Measurements from ENCODE around the gene DVL2.

DVL2 gene

GRCh38 chr17:7218166-7218565, 16.2 kb downstream of the DVL2 start:
- DNase-seq: no peak

- DNase-seq: peak; percentile 17 to 58
Observed at GRCh38 chr17:7217113-7217987, 17.0 kb downstream of the DVL2 start.

GRCh38 chr17:7216242-7217112, 17.8 kb downstream of the DVL2 start:
- DNase-seq: no peak

- peak in 1 of 2 donors; percentile 31 for DNase-seq
Observed at GRCh38 chr17:7215652-7216180, 18.6 kb downstream of the DVL2 start.

DNA sequence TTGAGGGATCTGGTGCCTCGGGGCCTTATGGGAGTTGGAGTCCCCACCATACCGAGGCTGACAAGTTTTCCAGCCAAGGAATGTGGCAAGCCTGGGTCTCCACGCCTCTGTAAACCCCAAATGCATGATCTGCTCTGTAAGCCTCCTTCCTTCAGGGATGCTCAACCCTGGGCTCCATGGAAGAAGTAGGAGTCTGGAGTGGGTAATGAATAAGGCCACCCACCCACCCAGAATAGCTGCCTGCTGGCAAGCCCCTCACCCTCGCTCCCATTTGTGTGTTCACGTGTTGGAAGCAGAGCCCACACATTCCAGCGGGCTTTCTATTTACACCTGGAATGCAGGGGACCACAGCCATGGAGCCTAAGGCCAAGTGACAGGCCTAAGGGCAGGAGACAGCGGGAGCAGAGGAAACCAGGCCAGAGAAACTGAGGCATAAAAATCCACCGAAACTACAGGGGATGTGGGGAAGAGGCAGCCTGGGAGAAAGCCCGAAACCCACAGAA, 19.1 kb downstream of the DVL2 start:
- DNase-seq: no peak

GRCh38 chr17:7214300-7215135, 19.8 kb downstream of the DVL2 start:
- DNase-seq: peak; percentile 82 to 89

DNA sequence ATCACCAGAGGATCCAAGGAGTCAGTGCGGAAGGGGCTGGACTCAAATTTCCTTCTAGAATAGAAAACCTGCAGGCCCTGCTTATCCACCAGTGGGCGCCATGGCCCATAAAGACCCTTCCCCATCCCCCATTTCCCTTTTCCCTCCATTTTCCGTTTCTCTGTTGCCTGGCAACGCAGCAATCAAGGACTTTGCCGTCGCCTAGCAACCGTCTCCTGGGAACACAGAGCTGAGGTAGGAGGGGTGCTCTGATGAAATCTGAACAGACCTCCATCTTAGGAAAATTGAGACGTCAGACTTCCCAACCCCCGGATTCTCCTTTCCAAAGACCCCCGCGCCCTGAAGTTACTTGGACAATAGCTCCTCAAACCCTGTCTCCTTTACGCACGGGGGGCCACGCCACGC, 20.4 kb downstream of the DVL2 start:
- DNase-seq: peak in 1 of 2 donors; percentile 20

DNA sequence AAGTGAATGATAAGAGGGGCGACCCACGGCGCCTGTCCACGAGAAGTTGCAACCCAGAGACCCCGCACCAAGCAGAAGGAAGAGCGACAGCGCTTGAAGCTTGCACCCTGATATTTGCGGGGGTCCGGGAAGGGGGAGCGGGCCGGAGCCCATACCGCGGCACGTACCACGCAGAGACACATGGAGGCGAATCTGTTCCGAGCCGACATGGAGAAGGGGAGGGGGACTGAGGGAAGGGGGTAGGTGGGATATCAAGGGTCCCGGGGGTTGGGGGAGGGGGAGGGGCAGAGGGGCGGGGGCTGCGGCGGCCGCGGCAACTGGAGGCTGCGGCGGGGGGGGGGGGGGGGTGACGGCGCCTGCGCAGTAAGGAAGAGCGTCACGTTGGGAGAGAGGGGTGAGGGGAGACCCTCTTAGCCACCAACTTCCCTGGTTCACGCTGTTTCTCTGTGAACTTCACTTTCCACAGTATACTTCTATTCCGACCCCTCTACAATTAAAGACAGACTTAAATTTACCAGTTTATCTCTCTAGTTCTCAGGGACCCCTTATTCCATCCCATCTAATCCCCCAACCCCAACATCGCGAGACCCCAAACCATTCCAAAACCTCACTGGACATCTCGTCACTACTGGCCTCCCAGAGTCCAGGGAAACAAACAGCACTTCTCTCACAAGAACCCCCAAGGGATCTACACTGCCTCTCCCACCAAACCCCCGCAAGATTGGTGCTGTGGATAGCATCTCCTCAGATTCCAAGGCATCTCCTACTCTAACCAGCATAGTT, 22.6 kb downstream of the DVL2 start:
- no peak for DNase-seq

- DNase-seq: no peak
Observed at GRCh38 chr17:7208754-7209460, 25.4 kb downstream of the DVL2 start.

DNA sequence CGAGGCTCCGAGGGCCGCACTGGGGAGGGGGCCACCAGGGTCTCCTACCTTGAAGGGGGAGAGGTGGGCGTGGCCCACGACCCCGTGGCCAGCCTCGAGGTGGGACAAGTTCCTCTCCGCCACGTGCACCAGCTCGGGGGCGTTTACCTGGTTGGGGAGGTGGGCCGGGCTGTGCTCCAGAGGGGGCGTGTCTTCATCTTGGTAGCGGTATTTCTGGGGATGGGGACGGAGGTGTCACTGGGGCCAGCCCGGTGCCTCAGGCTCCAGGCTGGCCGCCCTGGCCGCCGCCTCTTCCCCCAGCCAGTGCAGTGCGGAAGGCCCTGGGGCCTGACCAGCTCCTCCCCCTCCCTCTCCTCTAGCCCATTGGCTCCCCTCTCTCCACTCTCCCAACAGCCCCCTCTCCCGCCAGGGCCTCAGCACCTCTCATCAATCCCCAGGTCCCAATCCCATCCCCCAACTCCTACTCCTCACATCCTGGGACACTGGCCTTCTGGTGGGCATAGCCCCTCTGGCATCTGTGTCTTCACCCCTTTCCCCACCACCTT, 26.2 kb downstream of the DVL2 start:
- no peak for DNase-seq

- no peak for DNase-seq
Observed at GRCh38 chr17:7207120-7208001, 27.0 kb downstream of the DVL2 start.

GRCh38 chr17:7205561-7205960, 28.8 kb downstream of the DVL2 start:
- DNase-seq: no peak

DNA sequence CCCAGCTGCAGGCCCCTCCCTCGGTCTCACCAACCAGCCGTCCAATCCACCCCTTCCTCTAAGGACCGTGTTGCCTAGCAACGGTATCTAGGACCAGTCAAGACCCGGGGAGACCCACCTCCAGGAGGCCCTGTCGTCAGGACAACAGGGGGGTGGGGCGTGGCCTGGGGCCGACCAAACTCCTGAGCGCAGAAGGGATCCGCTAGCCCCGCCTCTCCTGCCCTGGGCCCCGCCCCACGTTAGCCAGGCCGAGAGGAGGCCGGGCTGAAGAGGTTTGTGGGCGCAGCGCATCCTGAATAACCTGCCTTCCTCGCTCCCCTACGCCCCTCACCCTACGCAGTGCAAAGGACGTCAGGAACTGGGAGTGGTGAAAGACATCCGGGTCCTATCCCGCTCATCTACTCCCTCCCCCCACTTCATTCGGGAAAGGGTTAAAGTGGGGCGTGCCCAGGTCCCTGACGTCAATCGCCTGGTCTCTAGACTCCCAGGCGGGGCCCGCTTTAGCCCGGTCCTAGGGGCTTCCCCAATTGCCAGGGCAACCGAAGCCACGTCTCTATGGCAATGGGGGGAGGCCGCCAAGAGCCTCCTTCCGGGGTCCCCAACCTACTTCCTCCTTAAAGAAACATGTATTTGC, 29.4 kb downstream of the DVL2 start:
- DNase-seq: peak in 1 of 2 donors; percentile 95

- DNase-seq: no peak
Observed at GRCh38 chr17:7204336-7204735, 30.0 kb downstream of the DVL2 start.

DNA sequence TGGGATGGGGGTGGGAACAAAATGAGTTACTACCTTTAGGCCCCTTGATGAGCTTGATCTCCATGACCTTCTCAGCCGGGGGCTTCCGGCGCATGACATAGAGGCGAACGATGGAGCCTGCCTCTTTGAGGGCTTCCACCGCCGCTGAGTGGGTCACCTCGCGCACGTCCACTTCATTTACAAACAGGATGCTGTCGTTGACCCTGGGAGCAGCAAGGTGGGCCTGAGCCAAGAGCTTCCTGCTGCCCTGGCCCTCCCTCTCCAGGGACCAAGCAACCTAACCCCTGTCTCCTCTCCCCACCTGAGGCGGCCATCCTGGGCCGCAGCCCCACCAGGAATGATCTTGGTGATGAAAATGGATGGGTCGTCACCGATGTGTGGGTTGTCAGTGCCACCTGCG, 30.9 kb downstream of the DVL2 start:
- DNase-seq: no peak

DNA sequence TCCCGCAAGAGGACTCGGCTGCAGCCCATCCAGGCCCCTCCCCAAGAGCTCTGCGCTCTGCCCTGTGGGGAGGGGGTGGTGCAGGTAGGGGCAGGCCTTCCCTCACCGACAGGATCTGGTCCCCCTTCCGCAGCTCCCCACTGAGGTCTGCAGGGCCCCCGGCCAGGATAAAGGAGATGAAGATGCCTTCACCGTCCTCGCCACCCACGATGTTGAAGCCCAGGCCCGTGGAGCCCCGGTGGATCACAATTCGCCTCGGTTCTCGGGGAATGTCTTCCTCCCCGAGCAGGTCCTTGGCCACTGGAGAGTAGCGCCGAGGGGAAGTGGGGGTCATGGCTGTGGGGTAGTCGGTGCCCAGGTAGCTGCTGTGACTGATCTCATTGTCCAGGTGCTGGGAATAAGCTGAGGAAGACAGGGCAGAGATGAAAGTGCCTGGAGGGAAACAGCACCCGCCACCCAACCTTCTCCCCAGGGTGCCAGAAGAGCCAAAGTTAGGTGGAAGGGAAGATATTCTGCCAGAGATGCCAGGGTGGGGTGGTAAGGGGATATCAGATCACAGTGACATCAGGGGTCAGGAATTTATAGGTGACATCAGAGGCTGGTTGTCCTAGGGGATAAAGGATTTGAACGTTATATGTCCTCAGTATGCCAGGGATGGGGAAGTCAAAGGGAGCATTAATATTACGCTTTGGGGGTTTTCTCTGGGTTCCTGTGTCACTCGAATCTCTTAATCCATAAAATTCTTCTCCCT, 37.5 kb downstream of the DVL2 start:
- no peak for DNase-seq

DNA sequence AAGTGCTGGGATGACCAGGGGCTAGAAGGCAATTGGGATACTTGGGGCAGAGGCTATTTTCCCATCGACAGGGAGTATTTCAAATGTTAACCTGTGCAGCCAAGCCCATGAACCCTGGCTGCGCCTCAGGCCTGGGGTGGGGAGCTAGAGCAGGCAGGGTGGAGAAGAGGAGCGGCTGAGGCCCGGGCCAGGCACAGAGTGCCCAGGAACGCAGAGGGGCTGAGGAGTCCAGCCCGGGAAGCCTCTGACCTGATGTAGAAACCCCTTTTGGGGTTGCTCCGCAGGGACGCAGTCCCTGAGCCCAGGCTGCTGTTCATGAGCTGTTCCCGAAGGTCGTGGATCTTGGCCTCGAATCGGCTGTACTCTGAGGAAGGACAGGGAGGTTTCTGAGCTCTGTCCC, 38.3 kb downstream of the DVL2 start:
- no peak for DNase-seq

DNA sequence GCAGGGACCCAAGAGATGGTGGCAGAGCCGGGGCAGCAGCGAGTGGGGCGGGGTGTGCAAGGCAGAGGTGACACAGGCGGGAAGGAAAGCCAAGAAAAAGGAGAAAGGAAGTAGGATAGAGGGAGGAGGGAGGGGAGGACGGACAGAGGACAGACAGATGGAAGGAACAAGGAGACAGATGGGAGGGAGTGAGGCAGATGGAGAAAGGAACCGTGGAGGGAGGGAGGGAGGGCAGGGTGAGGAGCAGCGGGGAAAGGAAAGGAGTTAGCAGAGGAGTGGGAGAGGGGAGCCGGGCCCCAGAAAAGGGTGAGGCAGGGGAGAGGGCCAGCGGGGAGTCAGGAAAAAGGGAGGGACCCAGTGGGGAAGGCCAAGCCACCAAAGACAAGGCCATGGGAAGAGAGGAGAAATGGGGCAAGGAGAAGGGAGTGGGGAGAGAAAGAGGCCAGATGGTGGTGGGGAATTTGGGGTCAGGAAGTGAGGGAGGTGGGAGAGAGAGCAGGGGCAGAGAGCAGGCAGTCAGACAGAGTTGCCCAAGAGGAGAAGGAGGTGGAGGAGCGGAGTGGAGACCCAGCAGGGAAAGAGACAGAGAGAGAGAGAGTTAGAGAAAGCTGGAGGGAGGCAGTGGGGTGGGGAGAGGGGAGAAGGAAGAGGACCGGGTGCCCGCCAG, 41.9 kb downstream of the DVL2 start:
- DNase-seq: no peak

Measured in bone marrow (tissue), 2 donors.